B cell (primary cell): Measurements from ENCODE around the gene UBE2M. TPM values are rescaled to one million over a fixed set of nuclear protein-coding genes. Genes with fewer than 3 reads are reported as not detected.

Experiments
- ATAC-seq: fragments of 200-7000 bp; cut with Tn5 transposase; one replicate; pipeline ENCODE4 v1.10.0; 2021; ENCODE audit warnings: low read depth, mild to moderate bottlenecking, moderate number of reproducible peaks, moderate library complexity
- CTCF ChIA-PET: fragments of 350-600 bp; sonication (Branson Sonifier 250); formaldehyde crosslinking; loops from one replicate; lab custom pipeline; 2021; ENCODE audit warnings: antibody characterized with exemption, inconsistent platforms; lab: Charles Lee
- POLR2A ChIA-PET: fragments of 350-600 bp; sonication (Branson Sonifier 250); formaldehyde crosslinking; loops from one replicate; lab custom pipeline; 2021; ENCODE audit warnings: antibody characterized with exemption; lab: Charles Lee
- DNase-seq: peaks from one replicate; pipeline ENCODE4 v3.0.0; 2013
- H2AFZ ChIP-seq: 2 replicates; pipeline ENCODE4 v1.6.1; 2012; ENCODE audit warnings: mild to moderate bottlenecking, low read depth, low read length; ENCODE audit not compliant: insufficient read depth, poor library complexity, severe bottlenecking
- H3K27ac ChIP-seq, 2 donors: 1 replicate in 1 of 2; 2 replicates in 1 of 2; pipeline ENCODE4 v1.5.1; 2012 to 2013; ENCODE audit warnings: low read length in 2 of 2, mild to moderate bottlenecking in 2 of 2, moderate library complexity in 1 of 2
- H3K27me3 ChIP-seq, 4 experiments: fragments of 200-600 bp in 1 of 4; sonication (generic) in 1 of 4; replicated peaks in 1 of 4; 1 replicate in 2 of 4; 2 replicates in 2 of 4; pipeline versions ENCODE4 v1.6.1 to v1.7.0; 2013 to 2016; ENCODE audit warnings: low read length in 3 of 4, mild to moderate bottlenecking in 2 of 4, mixed read lengths in 1 of 4, moderate library complexity in 1 of 4; ENCODE audit not compliant: insufficient read depth in 4 of 4, control insufficient read depth in 3 of 4; ENCODE audit errors: control extremely low read depth in 1 of 4
- H3K36me3 ChIP-seq, 2 experiments: replicated peaks in 1 of 2; 1 replicate in 1 of 2; 2 replicates in 1 of 2; pipeline versions ENCODE4 v1.6.1 to v1.7.1; 2013; ENCODE audit warnings: low read length in 1 of 2; ENCODE audit not compliant: insufficient read depth in 2 of 2, control insufficient read depth in 1 of 2; ENCODE audit errors: control extremely low read depth in 1 of 2, extremely low read depth in 1 of 2
- H3K4me1 ChIP-seq, 2 donors: fragments of 200-600 bp in 1 of 2; sonication (generic) in 1 of 2; 1 replicate in 1 of 2; 2 replicates in 1 of 2; pipeline versions ENCODE4 v1.5.1 to v1.6.1; 2013 to 2017; ENCODE audit warnings: low read length in 2 of 2; ENCODE audit not compliant: control insufficient read depth in 2 of 2, insufficient read depth in 2 of 2
- H3K4me2 ChIP-seq: replicated peaks from 2 replicates; pipeline ENCODE3; 2012; ENCODE audit warnings: mild to moderate bottlenecking, low read depth, low read length; ENCODE audit not compliant: poor library complexity, severe bottlenecking
- H3K4me3 ChIP-seq, 5 experiments: fragments of 200-600 bp in 1 of 5; sonication (generic) in 1 of 5; 1 replicate in 3 of 5; 2 replicates in 2 of 5; pipeline versions ENCODE4 v1.5.1 to v1.7.0; 2011 to 2016; ENCODE audit warnings: low read length in 4 of 5, mild to moderate bottlenecking in 4 of 5, low read depth in 2 of 5, control low read depth in 1 of 5, moderate library complexity in 1 of 5; ENCODE audit not compliant: insufficient read depth in 1 of 5; ENCODE audit errors: control extremely low read depth in 1 of 5, extremely low read depth in 1 of 5
- H3K79me2 ChIP-seq: fragments of 200-600 bp; sonication (generic); one replicate; pipeline ENCODE4 v1.6.0; 2016; ENCODE audit warnings: low read length; ENCODE audit not compliant: control insufficient read depth, insufficient read depth
- H3K9ac ChIP-seq: fragments of 200-600 bp; sonication (generic); 2 replicates; pipeline ENCODE4 v1.6.1; 2017; ENCODE audit warnings: mild to moderate bottlenecking, low read length, moderate library complexity
- H3K9me3 ChIP-seq, 3 donors: one replicate each; pipeline versions ENCODE4 v1.6.1 to v1.7.1; 2013; ENCODE audit warnings: low read length in 2 of 3; ENCODE audit not compliant: control insufficient read depth in 2 of 3, insufficient read depth in 1 of 3; ENCODE audit errors: control extremely low read depth in 1 of 3
- H4K20me1 ChIP-seq: 2 replicates; pipeline ENCODE4 v1.6.0; 2012; ENCODE audit warnings: mild to moderate bottlenecking, low read length; ENCODE audit not compliant: insufficient read depth, control insufficient read depth, poor library complexity, severe bottlenecking
- H3K27ac Mint-ChIP-seq: one replicate; pipeline ENCODE4 v1.8.0; 2021; ENCODE audit warnings: mixed read lengths
- H3K27me3 Mint-ChIP-seq: one replicate; pipeline ENCODE4 v1.8.0; 2021; ENCODE audit warnings: mixed read lengths
- H3K4me1 Mint-ChIP-seq: one replicate; pipeline ENCODE4 v1.8.0; 2021; ENCODE audit warnings: mixed read lengths
- H3K4me3 Mint-ChIP-seq: one replicate; pipeline ENCODE4 v1.8.0; 2021; ENCODE audit warnings: mixed read lengths
- H3K9me3 Mint-ChIP-seq: one replicate; pipeline ENCODE4 v1.8.0; 2022; ENCODE audit warnings: mixed read lengths; ENCODE audit not compliant: insufficient read depth
- EZH2 ChIP-seq: IDR thresholded peaks from 2 replicates; pipeline ENCODE4 v1.6.1; 2012; ENCODE audit warnings: borderline replicate concordance, low read depth, mild to moderate bottlenecking, moderate library complexity, low read length; ENCODE audit not compliant: insufficient read depth, poor library complexity, severe bottlenecking
- WGBS: methylation state at CpG from one replicate; pipeline ENCODE4 v1.1.5; 2013; ENCODE audit warnings: missing lambda C conversion rate; ENCODE audit not compliant: insufficient coverage; 5-methylcytosine and 5-hydroxymethylcytosine counted together
- intact Hi-C: fragments of 100-400 bp; cut with micrococcal nuclease; formaldehyde crosslinking; loops from one replicate; pipeline ENCODE4 v1.10.0; 2022
- polyA plus RNA-seq: library from polyadenylated mRNA; depleted of rRNA; stranded (reverse); fragments of >200 nt; gene quantifications from 2 replicates; pipeline ENCODE4 v1.2.3, GENCODE V29; 2012
- total RNA-seq, 2 donors: library from RNA; stranded (reverse); fragments of 120-200 nt in 1 of 2; gene quantifications; 1 replicate in 1 of 2; 2 replicates in 1 of 2; pipeline versions ENCODE4 v1.2.3 to v1.2.4, GENCODE V29; 2013 to 2022
- TF ChIP-seq, protein P1 (sequence below): fragments of 200-600 bp; IDR thresholded peaks from one replicate; pipeline ENCODE4 v1.8.0; 2022; ENCODE audit warnings: antibody characterized with exemption, mild to moderate bottlenecking

The UBE2M gene
- total and polyA plus RNA-seq, 2 donors (not counting 1 experiment from before 2014, with no cell fraction given) = 62.5 to 66.1 TPM

DNA sequence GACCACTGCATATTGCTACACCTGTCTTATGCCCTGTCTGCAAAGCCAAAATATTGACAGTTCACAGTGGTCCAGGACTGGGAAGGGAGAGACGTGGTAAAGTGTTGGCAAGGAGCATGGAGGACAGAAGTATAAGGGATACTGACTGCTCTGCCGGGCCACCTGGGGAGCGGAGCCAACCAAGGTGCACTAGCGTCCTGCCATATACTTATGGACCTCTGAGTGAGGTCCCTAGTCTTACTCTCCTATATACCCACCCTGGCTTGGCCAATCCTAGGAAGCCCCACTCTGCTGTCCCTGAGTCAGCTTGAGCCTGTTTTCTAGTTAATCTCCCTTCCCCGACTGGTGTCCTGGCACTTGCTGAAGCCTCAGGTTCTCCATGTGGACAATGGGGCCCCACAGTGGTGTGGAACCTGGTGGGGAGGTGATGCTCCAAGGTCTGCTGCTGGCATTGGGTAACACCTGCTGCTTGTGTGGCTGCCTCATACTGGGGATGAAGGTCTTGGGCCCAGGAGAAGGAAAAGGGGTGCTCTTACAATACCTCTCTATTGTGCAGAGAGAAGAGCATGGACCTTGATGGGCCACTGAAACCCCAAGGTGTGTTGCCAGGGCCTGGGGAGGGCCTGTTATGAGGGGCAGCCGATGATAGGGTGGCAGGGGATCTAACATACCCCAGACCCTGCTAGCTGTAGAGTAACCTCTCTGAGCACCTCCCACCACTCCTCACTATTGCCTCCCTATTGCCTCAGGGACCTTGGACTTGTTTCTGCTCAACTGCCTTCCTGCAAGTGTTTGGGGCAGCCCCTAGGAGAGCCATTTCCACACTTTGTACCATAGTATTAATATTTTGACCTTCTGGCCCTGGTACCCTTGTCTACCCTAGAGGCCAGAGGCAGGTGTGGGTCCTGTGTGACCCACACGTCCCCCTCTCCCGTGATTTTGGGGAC lies 21.3 kb downstream of the UBE2M start:
- Histone ChIP-seq H4K20me1 (no peaks in the 10 kb centered on the region), H3K9ac (no peak overlapping the region), H3K9me3 (peaks cover 0 to 5% (median 0%) of the 10 kb centered on the region in 3 donors), H2AFZ (no peak overlapping the region), H3K27me3 (peaks cover 0 to 33% (median 9%) of the 10 kb centered on the region in 4 experiments), H3K4me2 (no peak overlapping the region), H3K79me2 (no peaks in the 10 kb centered on the region), H3K4me1 (peaks cover 12 to 15% of the 10 kb centered on the region in 2 donors), H3K4me3 (no peak overlapping the region), H3K27ac (no peak overlapping the region), H3K36me3 (no peaks in the 10 kb centered on the region)
- ChIA-PET CTCF (interaction anchor here (1.5 kb wide), 1 partner anchor 17 kb away, joined by 4 read pairs; the partner anchor contains the start of gene ZBTB45), POLR2A (no interaction called here)
- 90% methylated on average over 3 of the region's 8 CpGs for WGBS
- H3K9me3 Mint-ChIP-seq = no peaks in the 10 kb centered on the region
- peaks cover 13% of the 10 kb centered on the region for H3K4me1 Mint-ChIP-seq
- peaks cover 14% of the 10 kb centered on the region for H3K27me3 Mint-ChIP-seq
- H3K27ac Mint-ChIP-seq = no peak overlapping the region
- intact Hi-C loops = no loop called here
- H3K4me3 Mint-ChIP-seq = no peak overlapping the region
- ATAC-seq (no peak), DNase-seq (no peak)
- TF ChIP-seq EZH2 = no peak
- TF ChIP-seq, protein P1, sequence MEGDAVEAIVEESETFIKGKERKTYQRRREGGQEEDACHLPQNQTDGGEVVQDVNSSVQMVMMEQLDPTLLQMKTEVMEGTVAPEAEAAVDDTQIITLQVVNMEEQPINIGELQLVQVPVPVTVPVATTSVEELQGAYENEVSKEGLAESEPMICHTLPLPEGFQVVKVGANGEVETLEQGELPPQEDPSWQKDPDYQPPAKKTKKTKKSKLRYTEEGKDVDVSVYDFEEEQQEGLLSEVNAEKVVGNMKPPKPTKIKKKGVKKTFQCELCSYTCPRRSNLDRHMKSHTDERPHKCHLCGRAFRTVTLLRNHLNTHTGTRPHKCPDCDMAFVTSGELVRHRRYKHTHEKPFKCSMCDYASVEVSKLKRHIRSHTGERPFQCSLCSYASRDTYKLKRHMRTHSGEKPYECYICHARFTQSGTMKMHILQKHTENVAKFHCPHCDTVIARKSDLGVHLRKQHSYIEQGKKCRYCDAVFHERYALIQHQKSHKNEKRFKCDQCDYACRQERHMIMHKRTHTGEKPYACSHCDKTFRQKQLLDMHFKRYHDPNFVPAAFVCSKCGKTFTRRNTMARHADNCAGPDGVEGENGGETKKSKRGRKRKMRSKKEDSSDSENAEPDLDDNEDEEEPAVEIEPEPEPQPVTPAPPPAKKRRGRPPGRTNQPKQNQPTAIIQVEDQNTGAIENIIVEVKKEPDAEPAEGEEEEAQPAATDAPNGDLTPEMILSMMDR = no peak

DNA sequence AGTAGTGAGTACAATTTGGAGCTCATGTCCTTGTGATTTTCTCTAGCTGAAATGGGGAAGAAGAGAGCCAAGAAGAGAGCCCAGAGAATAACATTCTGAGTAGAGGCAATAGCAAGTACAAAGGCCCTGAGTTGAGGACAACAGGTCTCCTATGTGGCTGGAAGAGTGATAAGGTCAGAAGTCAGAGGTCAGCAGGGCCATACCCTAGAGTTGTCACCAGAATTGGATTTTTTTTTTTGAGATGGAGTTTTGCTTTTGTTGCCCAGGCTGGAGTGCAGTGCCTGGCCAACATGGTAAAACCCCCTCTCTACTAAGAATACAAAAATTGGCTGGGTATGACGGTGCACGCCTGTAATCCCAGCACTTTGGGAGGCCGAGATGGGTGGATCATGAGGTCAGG lies 22.6 kb downstream of the UBE2M start:
- H3K36me3 ChIP-seq = no peaks in the 10 kb centered on the region
- POLR2A ChIA-PET = interaction anchor here (0.6 to 0.7 kb wide), 2 partner anchors 46 to 1434 kb away, joined by 5 read pairs; no protein-coding TSS in a partner anchor
- no peak overlapping the region for H3K9ac ChIP-seq
- ATAC-seq (no peak), DNase-seq (no peak)
- peaks cover 22 to 27% of the 10 kb centered on the region in 2 donors for H3K4me1 ChIP-seq
- no CpG with 5 or more reads among the region's 3 CpGs for WGBS
- H3K9me3 Mint-ChIP-seq = no peaks in the 10 kb centered on the region
- no peak overlapping the region for H3K27ac Mint-ChIP-seq
- no peak overlapping the region for H3K4me3 Mint-ChIP-seq
- TF ChIP-seq EZH2 = no peak
- TF ChIP-seq, protein P1 = no peak
- CTCF ChIA-PET = no interaction called here
- H3K4me1 Mint-ChIP-seq = peaks cover 24% of the 10 kb centered on the region
- no peak overlapping the region for H3K4me3 ChIP-seq
- H2AFZ ChIP-seq = no peak overlapping the region
- H3K27me3 Mint-ChIP-seq = peaks cover 14% of the 10 kb centered on the region
- H3K9me3 ChIP-seq = peaks cover 0 to 5% (median 0%) of the 10 kb centered on the region in 3 donors
- H3K79me2 ChIP-seq = no peaks in the 10 kb centered on the region
- peaks cover 0 to 33% (median 9%) of the 10 kb centered on the region in 4 experiments for H3K27me3 ChIP-seq
- no peaks in the 10 kb centered on the region for H4K20me1 ChIP-seq
- intact Hi-C loops = no loop called here
- no peak overlapping the region for H3K27ac ChIP-seq
- H3K4me2 ChIP-seq = no peak overlapping the region
